Prostate gland (tissue), 2 donors: Measurements from ENCODE around the gene TTLL12. TPM values are rescaled to one million over a fixed set of nuclear protein-coding genes. Genes with fewer than 3 reads are reported as not detected.

ENCODE experiments used
- DNase-seq: peaks from one replicate; pipeline ENCODE4 v3.0.0-alpha.2; 2019; ENCODE audit warnings: low spot score
- H3K27ac ChIP-seq, 2 donors: fragments of 200-600 bp; sonication (generic); 2 replicates each; pipeline ENCODE4 v1.5.1; 2017 to 2019
- H3K27me3 ChIP-seq: fragments of 200-600 bp; sonication (generic); replicated peaks from 2 replicates; pipeline ENCODE4 v1.5.1; 2019; ENCODE audit not compliant: insufficient read depth
- H3K36me3 ChIP-seq, 2 donors: fragments of 200-600 bp; sonication (generic); 1 replicate in 1 of 2; 2 replicates in 1 of 2; pipeline versions ENCODE4 v1.5.1 to v1.8.1; 2017 to 2019
- H3K4me1 ChIP-seq: fragments of 200-600 bp; sonication (generic); replicated peaks from 2 replicates; pipeline ENCODE4 v1.5.1; 2019
- H3K4me3 ChIP-seq, 2 donors: fragments of 200-600 bp; sonication (generic); 2 replicates each; pipeline ENCODE4 v1.5.1; 2017 to 2019
- H3K9me3 ChIP-seq: fragments of 200-600 bp; sonication (generic); 2 replicates; pipeline ENCODE4 v1.5.1; 2017
- CTCF ChIP-seq, 4 experiments: fragments of 200-600 bp in 2 of 4; fragments of 450-650 bp in 2 of 4; sonication (generic) in 2 of 4; IDR thresholded peaks; 1 replicate in 3 of 4; 2 replicates in 1 of 4; pipeline ENCODE4 v1.5.1; 2016 to 2019; ENCODE audit warnings: antibody characterized with exemption in 4 of 4, mild to moderate bottlenecking in 2 of 4, moderate library complexity in 2 of 4
- POLR2A ChIP-seq: fragments of 450-650 bp; IDR thresholded peaks from one replicate; pipeline ENCODE4 v1.6.1; 2016; ENCODE audit warnings: antibody characterized with exemption, mild to moderate bottlenecking
- POLR2AphosphoS5 ChIP-seq: sonication (generic); formaldehyde crosslinking; IDR thresholded peaks from one replicate; pipeline ENCODE4 v1.6.1; 2017; ENCODE audit warnings: antibody characterized with exemption
- WGBS: methylation state at CpG from one replicate; pipeline ENCODE4 v1.1.5; 2018; 5-methylcytosine and 5-hydroxymethylcytosine counted together
- intact Hi-C: fragments of 100-400 bp; cut with DNase I; formaldehyde crosslinking; loops from one replicate; pipeline ENCODE4 v1.14.2; 2022
- total RNA-seq, 2 donors: library from RNA; depleted of rRNA; stranded (reverse); fragments of >200 nt; gene quantifications; one replicate each; pipeline ENCODE4 v1.1.0, GENCODE V29; 2016

The TTLL12 gene
- total RNA-seq, 2 donors from 2014 or later = 62.5 to 118 TPM

GRCh38 chr22:43232445-43232844 lies 45.5 kb upstream of the TTLL12 start:
- 87% methylated on average over 8 of the region's 8 CpGs for WGBS
- no peak for DNase-seq

GRCh38 chr22:43231724-43232034 lies 44.7 kb upstream of the TTLL12 start:
- Histone ChIP-seq H3K27me3 (no peaks in the 10 kb centered on the region), H3K4me3 (no peak overlapping the region), H3K4me1 (peaks cover 5% of the 10 kb centered on the region), H3K27ac (no peak overlapping the region), H3K36me3 (no peaks in the 10 kb centered on the region), H3K9me3 (no peaks in the 10 kb centered on the region)
- intact Hi-C loops = loop anchor here (5.0 kb wide), 1 partner anchor 156 kb away; no protein-coding TSS in a partner anchor
- TF ChIP-seq POLR2AphosphoS5 (no peak), CTCF (IDR thresholded peaks at IDR 0.05) (no peak)
- DNase-seq = no peak
- 64% methylated on average over 11 of the region's 15 CpGs for WGBS

More at GRCh38 chr22:43232445-43232844, 45.5 kb upstream of the TTLL12 start:
- Histone ChIP-seq H3K27me3 (no peaks in the 10 kb centered on the region), H3K27ac (no peak overlapping the region), H3K4me1 (no peaks in the 10 kb centered on the region), H3K4me3 (no peak overlapping the region), H3K36me3 (no peaks in the 10 kb centered on the region), H3K9me3 (no peaks in the 10 kb centered on the region)
- intact Hi-C loops = loop anchor here (5.0 kb wide), 1 partner anchor 155 kb away; no protein-coding TSS in a partner anchor
- TF ChIP-seq POLR2A = no peak
- no peak for TF ChIP-seq POLR2AphosphoS5
- TF ChIP-seq CTCF (IDR thresholded peaks at IDR 0.05) = no peak

GRCh38 chr22:43230971-43231723 lies 44.2 kb upstream of the TTLL12 start:
- intact Hi-C loops = loop anchor here (5.0 kb wide), 1 partner anchor 156 kb away; no protein-coding TSS in a partner anchor
- 12% methylated on average over 23 of the region's 23 CpGs for whole genome bisulfite sequencing
- H3K27me3 ChIP-seq = no peaks in the 10 kb centered on the region
- no peaks in the 10 kb centered on the region for H3K9me3 ChIP-seq
- H3K27ac ChIP-seq = no peak overlapping the region
- peaks cover 8% of the 10 kb centered on the region for H3K4me1 ChIP-seq
- DNase-seq = peak; percentile 17
- H3K4me3 ChIP-seq = no peak overlapping the region
- no peak for TF ChIP-seq POLR2AphosphoS5
- no peak for TF ChIP-seq POLR2A
- TF ChIP-seq CTCF (IDR thresholded peaks at IDR 0.05) = peak; percentile 61 to 85 (median 72)
- H3K36me3 ChIP-seq = no peaks in the 10 kb centered on the region

GRCh38 chr22:43230571-43230970 lies 43.6 kb upstream of the TTLL12 start:
- H3K4me3 ChIP-seq = no peak overlapping the region
- H3K36me3 ChIP-seq = no peaks in the 10 kb centered on the region
- no peaks in the 10 kb centered on the region for H3K9me3 ChIP-seq
- H3K27me3 ChIP-seq = no peaks in the 10 kb centered on the region
- no peak for DNase-seq
- intact Hi-C loops = loop anchor here (5.0 kb wide), 1 partner anchor 157 kb away; no protein-coding TSS in a partner anchor
- no peak overlapping the region for H3K27ac ChIP-seq
- WGBS = 71% methylated on average over 9 of the region's 9 CpGs
- TF ChIP-seq POLR2AphosphoS5 (no peak), POLR2A (no peak), CTCF (IDR thresholded peaks at IDR 0.05) (no peak)
- H3K4me1 ChIP-seq = peaks cover 8% of the 10 kb centered on the region

GRCh38 chr22:43228863-43229262 lies 41.9 kb upstream of the TTLL12 start:
- Histone ChIP-seq H3K4me3 (no peak overlapping the region), H3K27me3 (no peaks in the 10 kb centered on the region), H3K4me1 (peaks cover 8% of the 10 kb centered on the region), H3K9me3 (no peaks in the 10 kb centered on the region), H3K27ac (no peak overlapping the region), H3K36me3 (no peaks in the 10 kb centered on the region)
- intact Hi-C loops = no loop called here
- TF ChIP-seq CTCF (IDR thresholded peaks at IDR 0.05) (no peak), POLR2AphosphoS5 (no peak), POLR2A (no peak)
- 94% methylated on average over 19 of the region's 19 CpGs for WGBS
- DNase-seq = no peak
